K562 (cell line): ENCODE results near the gene CLHC1. TPM values are rescaled to one million over a fixed set of nuclear protein-coding genes. Genes with fewer than 3 reads are reported as not detected.

Source experiments
- ATF1 ChIP-seq, 2 experiments: fragments of 450-650 bp in 1 of 2; IDR thresholded peaks; 2 replicates each; pipeline ENCODE4 v1.6.1; 2016; ENCODE audit warnings: missing compliant biosample characterization in 1 of 2, missing genetic modification characterization in 1 of 2
- E2F3 ChIP-seq: fragments of 250-450 bp; sonication (Bioruptor Pico); IDR thresholded peaks from 2 replicates; pipeline ENCODE4 v1.4.0; 2020; ENCODE audit warnings: mild to moderate bottlenecking
- ESRRB ChIP-seq: fragments of 250-450 bp; sonication (Bioruptor Pico); IDR thresholded peaks from 2 replicates; pipeline ENCODE4 v1.5.0; 2020; ENCODE audit warnings: mild to moderate bottlenecking, moderate library complexity, borderline replicate concordance
- FOXK1 ChIP-seq: sonication (generic); formaldehyde crosslinking; IDR thresholded peaks from 2 replicates; pipeline ENCODE4 v1.8.0; 2022; ENCODE audit warnings: missing genetic modification reagents, mild to moderate bottlenecking, borderline replicate concordance
- GATAD2B ChIP-seq: fragments of 450-650 bp; IDR thresholded peaks from 2 replicates; pipeline ENCODE4 v1.6.1; 2017; ENCODE audit warnings: mild to moderate bottlenecking, borderline replicate concordance
- GTF2F1 ChIP-seq: IDR thresholded peaks from 2 replicates; pipeline ENCODE4 v1.6.1; 2011; ENCODE audit warnings: low read depth, low read length, improper control_type of control experiment
- HDAC3 ChIP-seq: fragments of 450-650 bp; IDR thresholded peaks from 2 replicates; pipeline ENCODE4 v1.6.1; 2018; ENCODE audit warnings: borderline replicate concordance, mild to moderate bottlenecking, moderate library complexity; ENCODE audit not compliant: partially characterized antibody
- JUNB ChIP-seq: fragments of 450-650 bp; formaldehyde crosslinking; conservative IDR thresholded peaks from 2 replicates; pipeline ENCODE4 v1.4.0; 2020; ENCODE audit warnings: mild to moderate bottlenecking
- MAZ ChIP-seq, 2 experiments: fragments of 450-650 bp in 1 of 2; sonication (generic) in 1 of 2; formaldehyde crosslinking; IDR thresholded peaks in 1 of 2; conservative IDR thresholded peaks in 1 of 2; 2 replicates each; pipeline versions ENCODE4 v1.4.0 to v1.5.0; 2020; ENCODE audit warnings: mild to moderate bottlenecking in 1 of 2, missing genetic modification reagents in 1 of 2
- MCM3 ChIP-seq: fragments of 450-650 bp; IDR thresholded peaks from 2 replicates; pipeline ENCODE4 v1.6.1; 2016
- MCM5 ChIP-seq: fragments of 450-650 bp; IDR thresholded peaks from 2 replicates; pipeline ENCODE4 v1.6.1; 2016; ENCODE audit warnings: low read depth
- MECOM ChIP-seq: fragments of 250-450 bp; sonication (Bioruptor Pico); IDR thresholded peaks from 2 replicates; pipeline ENCODE4 v1.8.0; 2022; ENCODE audit warnings: inconsistent platforms
- NFYB ChIP-seq: IDR thresholded peaks from 2 replicates; pipeline ENCODE4 v1.6.1; 2011; ENCODE audit warnings: mild to moderate bottlenecking, moderate library complexity; ENCODE audit not compliant: insufficient read length; ENCODE audit errors: extremely low read depth
- PRPF4 ChIP-seq: fragments of 200-400 bp; formaldehyde crosslinking; IDR thresholded peaks from one replicate; pipeline ENCODE4 v1.6.1; 2017; ENCODE audit warnings: low read length, low read depth, mild to moderate bottlenecking; ENCODE audit not compliant: insufficient read depth, poor library complexity, severe bottlenecking
- PTRF ChIP-seq: fragments of 450-650 bp; IDR thresholded peaks from 2 replicates; pipeline ENCODE4 v1.6.1; 2016; ENCODE audit warnings: mild to moderate bottlenecking, missing genetic modification characterization, missing compliant biosample characterization
- RBM34 ChIP-seq: fragments of 200-400 bp; formaldehyde crosslinking; IDR thresholded peaks from 2 replicates; pipeline ENCODE4 v1.6.1; 2018; ENCODE audit warnings: low read length, borderline replicate concordance; ENCODE audit not compliant: insufficient read depth
- RUNX1 ChIP-seq: sonication (generic); IDR thresholded peaks from 2 replicates; pipeline ENCODE4 v1.6.1; 2016; ENCODE audit warnings: antibody characterized with exemption, low read depth
- SIN3A ChIP-seq, 2 experiments: fragments of 150-350 bp in 1 of 2; IDR thresholded peaks; 2 replicates each; pipeline ENCODE4 v1.6.1; 2011 to 2016; ENCODE audit warnings: borderline replicate concordance in 2 of 2, low read depth in 2 of 2, low read length in 2 of 2, mild to moderate bottlenecking in 2 of 2, moderate library complexity in 2 of 2; ENCODE audit not compliant: control insufficient read depth in 1 of 2
- SMAD2 ChIP-seq: fragments of 150-350 bp; IDR thresholded peaks from 2 replicates; pipeline ENCODE4 v1.6.1; 2014; ENCODE audit warnings: low read depth, mild to moderate bottlenecking, low read length
- SREBF2 ChIP-seq: sonication (generic); formaldehyde crosslinking; IDR thresholded peaks from 2 replicates; pipeline ENCODE4 v1.4.0; 2020; ENCODE audit warnings: mild to moderate bottlenecking, missing genetic modification reagents
- SRSF1 ChIP-seq: fragments of 200-400 bp; formaldehyde crosslinking; IDR thresholded peaks from 2 replicates; pipeline ENCODE4 v1.6.1; 2017; ENCODE audit warnings: mild to moderate bottlenecking, low read depth, low read length, moderate library complexity
- TCF7L2 ChIP-seq: fragments of 150-350 bp; IDR thresholded peaks from 2 replicates; pipeline ENCODE4 v1.6.1; 2016; ENCODE audit warnings: low read depth, mild to moderate bottlenecking, low read length, moderate library complexity
- ZEB2 ChIP-seq: fragments of 450-650 bp; IDR thresholded peaks from 2 replicates; pipeline ENCODE4 v1.6.1; 2016
- ZNF174 ChIP-seq: fragments of 250-450 bp; sonication (Bioruptor Pico); IDR thresholded peaks from 2 replicates; pipeline ENCODE4 v1.4.0; 2020; ENCODE audit warnings: mild to moderate bottlenecking
- ZNF184 ChIP-seq: sonication (generic); formaldehyde crosslinking; IDR thresholded peaks from 2 replicates; pipeline ENCODE4 v1.5.0; 2020; ENCODE audit warnings: missing genetic modification reagents
- ZNF695 ChIP-seq: fragments of 450-650 bp; formaldehyde crosslinking; IDR thresholded peaks from 2 replicates; pipeline ENCODE4 v1.4.0; 2020; ENCODE audit warnings: mild to moderate bottlenecking, moderate library complexity
- ZNF76 ChIP-seq: fragments of 250-450 bp; sonication (Bioruptor Pico); IDR thresholded peaks from 2 replicates; pipeline ENCODE4 v1.4.0; 2020; ENCODE audit warnings: mild to moderate bottlenecking, moderate library complexity, borderline replicate concordance
- ZNF830 ChIP-seq: fragments of 250-450 bp; sonication (Bioruptor Pico); IDR thresholded peaks from 2 replicates; pipeline ENCODE4 v1.5.0; 2021; ENCODE audit warnings: mild to moderate bottlenecking
- ZZZ3 ChIP-seq: fragments of 450-650 bp; IDR thresholded peaks from 2 replicates; pipeline ENCODE4 v1.6.1; 2016; ENCODE audit warnings: antibody characterized with exemption, mild to moderate bottlenecking, moderate library complexity
- polyA plus RNA-seq, 8 experiments: library from polyadenylated mRNA; depleted of rRNA in 4 of 8; stranded (reverse) in 5 of 8; unstranded in 3 of 8; fragments of >200 nt; fragmentation: Nextera tagmentation in 2 of 8; fragmentation: Illumina TruSeq in 1 of 8; extraction: Ambion mirVana in 2 of 8; extraction: Trizol in 1 of 8; gene quantifications; 2 replicates each; pipeline versions ENCODE4 v1.2.1 to v1.2.3, GENCODE V29; 2011 to 2014; ENCODE audit warnings: inconsistent platforms in 1 of 8, missing spikeins in 1 of 8
- total RNA-seq, 7 experiments: library from RNA; depleted of rRNA in 6 of 7; stranded (reverse); fragments of >200 nt in 6 of 7; fragmentation: Illumina TruSeq in 2 of 7; extraction: Trizol in 2 of 7; gene quantifications; 2 replicates each; pipeline versions ENCODE4 v1.2.1 to v1.2.3, GENCODE V29; 2011 to 2021; ENCODE audit warnings: low replicate concordance in 1 of 7
- TF ChIP-seq, protein P1 (sequence below): IDR thresholded peaks from 2 replicates; pipeline ENCODE4 v1.6.1; 2012; ENCODE audit warnings: low read depth, low read length, improper control_type of control experiment, borderline replicate concordance

CLHC1 gene
- total and polyA plus RNA-seq, 9 of the 15 experiments (the other 6 are each of a cell fraction or from before 2014, with no cell fraction given) = 3.7 to 14.3 (median 8.6) TPM

DNA sequence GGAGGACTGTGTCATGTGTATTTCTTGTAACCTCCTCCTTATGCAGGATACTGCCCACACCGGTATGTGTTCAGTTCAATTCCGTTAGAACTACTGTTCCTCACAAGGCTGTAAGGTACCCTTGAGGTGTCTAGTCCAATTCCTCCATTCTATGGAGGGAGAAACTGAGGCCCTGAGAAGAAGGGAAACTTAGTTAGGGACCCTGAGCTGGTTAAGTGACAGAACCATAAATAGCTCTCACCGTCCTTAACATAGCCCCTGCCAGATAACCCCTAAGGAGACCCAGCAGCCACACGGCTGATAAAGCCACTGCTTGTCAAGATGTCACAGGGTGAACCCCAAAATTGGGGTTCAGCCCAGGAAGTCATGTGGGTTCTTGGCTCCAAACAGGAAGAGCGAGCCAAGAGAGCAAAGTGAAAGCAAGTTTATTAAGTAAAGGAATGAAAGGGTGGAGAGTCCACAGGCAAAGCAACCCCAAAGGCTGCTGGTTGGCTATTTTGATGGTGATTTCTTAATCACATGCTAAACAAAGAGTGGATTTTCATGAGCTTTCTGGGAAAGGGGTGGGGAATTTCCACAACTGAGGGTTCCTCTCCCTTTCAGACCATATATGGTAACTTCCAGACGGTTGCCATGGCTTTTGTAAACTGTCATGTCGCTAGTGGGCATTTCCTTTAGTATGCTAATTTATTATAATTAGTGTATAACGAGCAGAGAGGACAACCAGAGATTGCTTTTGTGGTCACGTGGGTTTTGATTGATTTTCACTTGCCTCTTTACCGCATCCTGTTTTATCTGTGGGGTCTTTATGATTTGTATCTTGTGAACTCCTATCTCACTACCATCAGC lies 98.4 kb downstream of the CLHC1 start (continued):
- TF ChIP-seq ZNF76 (CRISPR knock-in tag) = no peak
- TF ChIP-seq ZEB2 = no peak
- no peak for TF ChIP-seq ZNF695
- no peak for TF ChIP-seq ESRRB (CRISPR knock-in tag)
- TF ChIP-seq ZNF174 (CRISPR knock-in tag) = no peak
- TF ChIP-seq MCM3 = no peak
- no peak for TF ChIP-seq NFYB
- no peak for TF ChIP-seq MCM5
- no peak for TF ChIP-seq ZZZ3
- TF ChIP-seq ZNF830 (CRISPR knock-in tag) = no peak
- no peak for TF ChIP-seq E2F3 (CRISPR knock-in tag)
- no peak for TF ChIP-seq HDAC3
- TF ChIP-seq PRPF4 = no peak
- TF ChIP-seq, protein P1, sequence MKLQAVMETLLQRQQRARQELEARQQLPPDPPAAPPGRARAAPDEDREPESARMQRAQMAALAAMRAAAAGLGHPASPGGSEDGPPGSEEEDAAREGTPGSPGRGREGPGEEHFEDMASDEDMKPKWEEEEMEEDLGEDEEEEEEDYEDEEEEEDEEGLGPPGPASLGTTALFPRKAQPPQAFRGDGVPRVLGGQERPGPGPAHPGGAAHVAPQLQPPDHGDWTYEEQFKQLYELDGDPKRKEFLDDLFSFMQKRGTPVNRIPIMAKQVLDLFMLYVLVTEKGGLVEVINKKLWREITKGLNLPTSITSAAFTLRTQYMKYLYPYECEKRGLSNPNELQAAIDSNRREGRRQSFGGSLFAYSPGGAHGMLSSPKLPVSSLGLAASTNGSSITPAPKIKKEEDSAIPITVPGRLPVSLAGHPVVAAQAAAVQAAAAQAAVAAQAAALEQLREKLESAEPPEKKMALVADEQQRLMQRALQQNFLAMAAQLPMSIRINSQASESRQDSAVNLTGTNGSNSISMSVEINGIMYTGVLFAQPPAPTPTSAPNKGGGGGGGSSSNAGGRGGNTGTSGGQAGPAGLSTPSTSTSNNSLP = no peak
- no peak for TF ChIP-seq RUNX1
- TF ChIP-seq SMAD2 = no peak
- TF ChIP-seq TCF7L2 = no peak
- TF ChIP-seq JUNB (CRISPR knock-in tag) = no peak
- no peak for TF ChIP-seq GATAD2B
- TF ChIP-seq MAZ (CRISPR knock-in tag; conservative IDR thresholded peaks at IDR 0.05 in 1 of 2, IDR thresholded peaks at IDR 0.05 in 1 of 2) = peak in 1 of 2 experiments; percentile 38; a peak in 3 of 4 replicates
- TF ChIP-seq RBM34 = no peak
- 0 out of 2 replicates have a peak, but pooled peaks have one; percentile 24 for TF ChIP-seq PTRF (tag)
- no peak for TF ChIP-seq SREBF2 (CRISPR knock-in tag)
- TF ChIP-seq SIN3A (IDR thresholded peaks at IDR 0.05; ENCODE audit: borderline replicate concordance in 2 of 2, control insufficient read depth in 1 of 2, low read depth in 2 of 2, low read length in 2 of 2) = no peak
- no peak for TF ChIP-seq SRSF1
- no peak for TF ChIP-seq GTF2F1
- TF ChIP-seq ZNF184 = no peak
- no peak for TF ChIP-seq FOXK1 (CRISPR knock-in tag)
- TF ChIP-seq MECOM (CRISPR knock-in tag) = peak; percentile 40; the same call in 1 of the 2 replicates
- no peak for TF ChIP-seq ATF1 (CRISPR knock-in tag; IDR thresholded peaks at IDR 0.05)
- peak; percentile 43; the same call in 1 of the 2 replicates for TF ChIP-seq ATF1 (tag; IDR thresholded peaks at IDR 0.05)
